ENCODE measurements around the gene LSS. TPM values are rescaled to one million over a fixed set of nuclear protein-coding genes. Genes with fewer than 3 reads are reported as not detected.

LSS gene
- total and polyA plus RNA-seq, 2 of the 4 experiments (the other 2 are of a cell fraction), result 43.4 to 58.1 TPM

DNA sequence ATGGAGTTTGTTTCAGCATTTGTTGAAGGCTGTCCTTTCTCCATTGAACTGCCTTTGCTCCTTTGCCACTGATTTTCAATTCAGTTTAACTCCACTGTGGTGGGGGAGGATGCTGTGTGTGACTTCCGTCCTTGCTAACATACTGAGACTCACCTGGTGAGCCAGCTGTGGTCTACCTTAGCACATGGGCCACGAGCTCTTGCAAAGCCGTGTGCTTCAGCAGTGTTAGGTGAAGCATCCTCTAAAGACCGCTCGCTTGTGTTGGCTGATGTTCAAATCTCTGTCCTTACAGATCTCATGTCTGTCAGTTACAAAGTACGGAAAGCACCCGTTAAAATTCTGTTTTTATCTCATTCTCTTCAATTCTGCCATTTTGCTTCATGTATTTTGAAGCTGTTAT, 40.8 kb downstream of the LSS start:
- DNase-seq (no peak), ATAC-seq (ENCODE audit: low read depth) (no peak)
- no peak overlapping the region for H4K91ac ChIP-seq (ENCODE audit: insufficient read depth, low read depth, low read length)
- no peak for TF ChIP-seq MAZ (IDR thresholded peaks at IDR 0.05; ENCODE audit: borderline replicate concordance, low read depth, low read length)
- no peak for TF ChIP-seq ELK1 (IDR thresholded peaks at IDR 0.05; ENCODE audit: borderline replicate concordance, low read depth, low read length)
- no peak for TF ChIP-seq RAD21 (IDR thresholded peaks at IDR 0.05; ENCODE audit: low read length)
- TF ChIP-seq BHLHE40 (IDR thresholded peaks at IDR 0.05; ENCODE audit: low read depth, low read length), result no peak
- no peak for TF ChIP-seq RFX5 (IDR thresholded peaks at IDR 0.05; ENCODE audit: low read depth, low read length)
- no peak for TF ChIP-seq RCOR1 (IDR thresholded peaks at IDR 0.05; ENCODE audit: insufficient replicate concordance, low read length)
- no peak for TF ChIP-seq CEBPB (IDR thresholded peaks at IDR 0.05; ENCODE audit: low read depth, low read length)
- no peak for TF ChIP-seq CHD1 (IDR thresholded peaks at IDR 0.05; ENCODE audit: low read depth, low read length)
- no peak for TF ChIP-seq MXI1 (IDR thresholded peaks at IDR 0.05; ENCODE audit: borderline replicate concordance, low read depth, low read length)
- TF ChIP-seq NFE2L2 (IDR thresholded peaks at IDR 0.05; ENCODE audit: low read depth, low read length), result no peak
- no peak for TF ChIP-seq MAFK (IDR thresholded peaks at IDR 0.05; ENCODE audit: low read depth, low read length)
- H3K4me3 ChIP-seq (ENCODE audit: insufficient read depth, low read depth, low read length), result no peak overlapping the region
- no peaks in the 10 kb centered on the region for H4K20me1 ChIP-seq (ENCODE audit: insufficient read depth, low read length)
- no peak overlapping the region for H3K23ac ChIP-seq (ENCODE audit: low read depth, low read length)
- no peak overlapping the region for H2AFZ ChIP-seq (replicated peaks; ENCODE audit: low read length, poor library complexity)
- no peak overlapping the region for H4K8ac ChIP-seq (ENCODE audit: low read depth in 2 of 2, low read length in 2 of 2)
- no peak overlapping the region for H3K4ac ChIP-seq (ENCODE audit: low read depth, low read length)
- no peak overlapping the region for H3K27ac ChIP-seq (ENCODE audit: insufficient read depth, low read length)
- H3K9ac ChIP-seq (ENCODE audit: low read depth, low read length), result no peak overlapping the region
- peaks cover 25% of the 10 kb centered on the region for H3K9me1 ChIP-seq (ENCODE audit: insufficient read depth, low read length)
- H2BK20ac ChIP-seq (ENCODE audit: low read depth, low read length), result no peak overlapping the region
- no peak overlapping the region for H3K56ac ChIP-seq (ENCODE audit: extremely low read depth, insufficient read depth, low read length)
- ChIA-PET CTCF (no interaction called here), POLR2A (ENCODE audit: unreplicated experiment) (no interaction called here)
- H3K36me3 ChIP-seq (ENCODE audit: control insufficient read depth, insufficient read depth, low read length), result peaks cover 10% of the 10 kb centered on the region; the same call in 1 of the 2 replicates
- dilution Hi-C loops (cut with HindIII; ENCODE audit: low sequenced_read_pairs, unreplicated experiment), result no loop called here
- no peak overlapping the region for H4K5ac ChIP-seq (ENCODE audit: low read depth, low read length)
- H3K18ac ChIP-seq (ENCODE audit: low read depth, low read length), result no peak overlapping the region
- in situ Hi-C loops (cut with MboI; ENCODE audit: low sequenced_read_pairs), result no loop called here
- peaks cover 30% of the 10 kb centered on the region for H3K4me1 ChIP-seq (ENCODE audit: control insufficient read depth, insufficient read depth, low read length)
- no peak overlapping the region for H2BK5ac ChIP-seq (ENCODE audit: low read depth, low read length, poor library complexity, severe bottlenecking)
- WGBS, 2 experiments (ENCODE audit: extremely low coverage in 2 of 2, insufficient read length in 1 of 2), result 90% methylated on average over 4 of the region's 7 CpGs; no CpG with 5 or more reads in 1 of the 2 experiments
- H3K79me1 ChIP-seq (ENCODE audit: low read depth in 1 of 2, low read length in 2 of 2), result peaks cover 0 to 8% of the 10 kb centered on the region in 2 experiments; a peak in 1 of 4 replicates
- H2BK120ac ChIP-seq (ENCODE audit: low read depth, low read length), result no peak overlapping the region
- BruUV-seq (replicated peaks), result no TSS peak
- H2BK15ac ChIP-seq (ENCODE audit: low read depth, low read length), result no peak overlapping the region
- no peaks in the 10 kb centered on the region for H3K9me3 ChIP-seq (ENCODE audit: control insufficient read depth, insufficient read depth, low read length)
- no peak overlapping the region for H3K4me2 ChIP-seq (ENCODE audit: low read depth, low read length)
- no peak overlapping the region for H3K14ac ChIP-seq (replicated peaks; ENCODE audit: low read depth, low read length)
- H2AK9ac ChIP-seq (replicated peaks; ENCODE audit: low read depth, low read length, poor library complexity), result no peak overlapping the region
- intact Hi-C loops (cut with micrococcal nuclease), result no loop called here
- no peaks in the 10 kb centered on the region for H3K27me3 ChIP-seq (ENCODE audit: control insufficient read depth, insufficient read depth, low read length)
- H2AK5ac ChIP-seq (ENCODE audit: low read depth, low read length), result peak overlapping the region; percentile 79; the same call in 1 of the 2 replicates
